ENCODE results near the gene POR. TPM values are rescaled to one million over a fixed set of nuclear protein-coding genes. Genes with fewer than 3 reads are reported as not detected.

POR gene
- total and polyA plus RNA-seq, 2 of the 13 experiments (the other 11 are each of a cell fraction or from before 2014, with no cell fraction given) = 145 to 266 TPM

GRCh38 chr7:76020031-76020714, 105.2 kb downstream of the POR start (continued):
- TF ChIP-seq ELF1 (CRISPR knock-in tag; IDR thresholded peaks at IDR 0.05) = no peak
- TF ChIP-seq, protein P1, sequence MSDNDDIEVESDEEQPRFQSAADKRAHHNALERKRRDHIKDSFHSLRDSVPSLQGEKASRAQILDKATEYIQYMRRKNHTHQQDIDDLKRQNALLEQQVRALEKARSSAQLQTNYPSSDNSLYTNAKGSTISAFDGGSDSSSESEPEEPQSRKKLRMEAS (IDR thresholded peaks at IDR 0.05) = no peak
- TF ChIP-seq JDP2 (CRISPR knock-in tag; IDR thresholded peaks at IDR 0.05; ENCODE audit: borderline replicate concordance) = no peak
- TF ChIP-seq CBX5 (CRISPR knock-in tag; IDR thresholded peaks at IDR 0.05; ENCODE audit: borderline replicate concordance) = no peak
- TF ChIP-seq ZNF446 (CRISPR knock-in tag; IDR thresholded peaks at IDR 0.05) = no peak
- TF ChIP-seq CEBPZ (IDR thresholded peaks at IDR 0.05; ENCODE audit: low read length) = no peak
- no peak for TF ChIP-seq RORA (CRISPR knock-in tag; IDR thresholded peaks at IDR 0.05)
- no peak for TF ChIP-seq ZNF777 (CRISPR knock-in tag; IDR thresholded peaks at IDR 0.05)
- TF ChIP-seq, protein P2, sequence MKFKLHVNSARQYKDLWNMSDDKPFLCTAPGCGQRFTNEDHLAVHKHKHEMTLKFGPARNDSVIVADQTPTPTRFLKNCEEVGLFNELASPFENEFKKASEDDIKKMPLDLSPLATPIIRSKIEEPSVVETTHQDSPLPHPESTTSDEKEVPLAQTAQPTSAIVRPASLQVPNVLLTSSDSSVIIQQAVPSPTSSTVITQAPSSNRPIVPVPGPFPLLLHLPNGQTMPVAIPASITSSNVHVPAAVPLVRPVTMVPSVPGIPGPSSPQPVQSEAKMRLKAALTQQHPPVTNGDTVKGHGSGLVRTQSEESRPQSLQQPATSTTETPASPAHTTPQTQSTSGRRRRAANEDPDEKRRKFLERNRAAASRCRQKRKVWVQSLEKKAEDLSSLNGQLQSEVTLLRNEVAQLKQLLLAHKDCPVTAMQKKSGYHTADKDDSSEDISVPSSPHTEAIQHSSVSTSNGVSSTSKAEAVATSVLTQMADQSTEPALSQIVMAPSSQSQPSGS (CRISPR knock-in tag; IDR thresholded peaks at IDR 0.05) = peak; percentile 54; the same call in 1 of the 2 replicates
- TF ChIP-seq GMEB1 (CRISPR knock-in tag; IDR thresholded peaks at IDR 0.05; ENCODE audit: borderline replicate concordance) = no peak
- TF ChIP-seq RXRA (CRISPR knock-in tag; IDR thresholded peaks at IDR 0.05) = no peak
- TF ChIP-seq ZSCAN5A (CRISPR knock-in tag; IDR thresholded peaks at IDR 0.05; ENCODE audit: borderline replicate concordance) = no peak
